IMR-90 (cell line): Measurements from ENCODE around the gene HYDIN. TPM values are rescaled to one million over a fixed set of nuclear protein-coding genes. Genes with fewer than 3 reads are reported as not detected.

Experiments
- ATAC-seq: fragments of 200-7000 bp; cut with Tn5 transposase; 2 replicates; pipeline ENCODE4 v1.9.1; 2020; ENCODE audit warnings: low read depth, mild to moderate bottlenecking, moderate library complexity
- BruUV-seq: library from RNA; stranded (reverse); fragments of 400-500 nt; replicated peaks from 2 replicates; lab custom pipeline; 2021; lab: Mats Ljungman, UMichigan
- CTCF ChIA-PET: fragments of 300-600 bp; formaldehyde crosslinking; extraction: SDS; loops from one replicate; lab custom pipeline; 2021; ENCODE audit warnings: antibody characterized with exemption; lab: Yijun Ruan, JAX
- POLR2A ChIA-PET: fragments of 300-600 bp; sonication (Branson Sonifier 250); formaldehyde crosslinking; loops from one replicate; lab custom pipeline; 2022; ENCODE audit warnings: antibody characterized with exemption; ENCODE audit not compliant: unreplicated experiment; lab: Charles Lee
- DNase-seq: peaks from one replicate; pipeline ENCODE4 v3.0.0; 2013
- H2AFZ ChIP-seq: replicated peaks from 2 replicates; pipeline ENCODE3; 2013; ENCODE audit warnings: low read length, mild to moderate bottlenecking; ENCODE audit not compliant: poor library complexity
- H2AK5ac ChIP-seq: 2 replicates; pipeline ENCODE4 v1.6.1; 2013; ENCODE audit warnings: low read depth, low read length, inconsistent platforms
- H2AK9ac ChIP-seq: replicated peaks from 2 replicates; pipeline ENCODE3; 2013; ENCODE audit warnings: mild to moderate bottlenecking, low read depth, low read length, moderate library complexity; ENCODE audit not compliant: poor library complexity
- H2BK120ac ChIP-seq: 2 replicates; pipeline ENCODE4 v1.6.1; 2013; ENCODE audit warnings: low read depth, low read length, inconsistent platforms
- H2BK15ac ChIP-seq: 3 replicates; pipeline ENCODE4 v1.6.1; 2013; ENCODE audit warnings: low read depth, low read length, inconsistent platforms
- H2BK20ac ChIP-seq: 2 replicates; pipeline ENCODE4 v1.6.1; 2013; ENCODE audit warnings: low read depth, mild to moderate bottlenecking, inconsistent platforms, low read length, moderate library complexity
- H2BK5ac ChIP-seq: 2 replicates; pipeline ENCODE4 v1.6.1; 2013; ENCODE audit warnings: mild to moderate bottlenecking, low read depth, low read length, inconsistent platforms; ENCODE audit not compliant: poor library complexity, severe bottlenecking
- H3K14ac ChIP-seq: replicated peaks from 2 replicates; pipeline ENCODE4 v1.6.1; 2013; ENCODE audit warnings: low read depth, low read length, inconsistent platforms
- H3K18ac ChIP-seq: 2 replicates; pipeline ENCODE4 v1.6.1; 2013; ENCODE audit warnings: low read depth, low read length, control low read depth
- H3K23ac ChIP-seq: 2 replicates; pipeline ENCODE4 v1.6.1; 2013; ENCODE audit warnings: low read depth, low read length, inconsistent platforms
- H3K27ac ChIP-seq: 2 replicates; pipeline ENCODE4 v1.5.1; 2013; ENCODE audit warnings: mild to moderate bottlenecking, control low read depth, low read length; ENCODE audit not compliant: insufficient read depth
- H3K27me3 ChIP-seq: 2 replicates; pipeline ENCODE4 v1.6.1; 2013; ENCODE audit warnings: low read length; ENCODE audit not compliant: control insufficient read depth, insufficient read depth
- H3K36me3 ChIP-seq: 2 replicates; pipeline ENCODE4 v1.6.1; 2013; ENCODE audit warnings: low read length, mixed read lengths; ENCODE audit not compliant: control insufficient read depth, insufficient read depth
- H3K4ac ChIP-seq: 2 replicates; pipeline ENCODE4 v1.6.1; 2013; ENCODE audit warnings: low read depth, low read length, inconsistent platforms
- H3K4me1 ChIP-seq: 2 replicates; pipeline ENCODE4 v1.6.1; 2013; ENCODE audit warnings: low read length, mixed read lengths; ENCODE audit not compliant: control insufficient read depth, insufficient read depth
- H3K4me2 ChIP-seq: 2 replicates; pipeline ENCODE4 v1.6.1; 2013; ENCODE audit warnings: low read depth, mild to moderate bottlenecking, control low read depth, low read length, moderate library complexity
- H3K4me3 ChIP-seq: 2 replicates; pipeline ENCODE4 v1.5.1; 2013; ENCODE audit warnings: low read depth, mild to moderate bottlenecking, control low read depth, low read length, moderate library complexity; ENCODE audit not compliant: insufficient read depth
- H3K56ac ChIP-seq: 2 replicates; pipeline ENCODE4 v1.6.1; 2013; ENCODE audit warnings: low read length, inconsistent platforms; ENCODE audit not compliant: insufficient read depth; ENCODE audit errors: extremely low read depth
- H3K79me1 ChIP-seq, 2 experiments: 2 replicates each; pipeline ENCODE4 v1.6.1; 2013; ENCODE audit warnings: low read length in 2 of 2, inconsistent platforms in 1 of 2, low read depth in 1 of 2
- H3K9ac ChIP-seq: 2 replicates; pipeline ENCODE4 v1.6.1; 2013; ENCODE audit warnings: low read depth, low read length, control low read depth
- H3K9me1 ChIP-seq: 2 replicates; pipeline ENCODE4 v1.6.1; 2013; ENCODE audit warnings: low read length, inconsistent platforms; ENCODE audit not compliant: insufficient read depth
- H3K9me3 ChIP-seq: 2 replicates; pipeline ENCODE4 v1.6.1; 2013; ENCODE audit warnings: low read length; ENCODE audit not compliant: control insufficient read depth, insufficient read depth
- H4K20me1 ChIP-seq: 2 replicates; pipeline ENCODE4 v1.6.1; 2013; ENCODE audit warnings: low read length, inconsistent platforms; ENCODE audit not compliant: insufficient read depth
- H4K5ac ChIP-seq: 2 replicates; pipeline ENCODE4 v1.6.1; 2013; ENCODE audit warnings: mild to moderate bottlenecking, low read depth, low read length, control low read depth
- H4K8ac ChIP-seq, 2 experiments: 2 replicates each; pipeline ENCODE4 v1.6.1; 2013; ENCODE audit warnings: low read depth in 2 of 2, low read length in 2 of 2, control low read depth in 1 of 2, inconsistent platforms in 1 of 2
- H4K91ac ChIP-seq: 2 replicates; pipeline ENCODE4 v1.6.1; 2013; ENCODE audit warnings: low read depth, low read length, inconsistent platforms; ENCODE audit not compliant: insufficient read depth
- CEBPB ChIP-seq: IDR thresholded peaks from 2 replicates; pipeline ENCODE4 v1.6.1; 2012; ENCODE audit warnings: low read depth, low read length, improper control_type of control experiment
- CTCF ChIP-seq: conservative IDR thresholded peaks from 2 replicates; pipeline ENCODE4 v1.5.1; 2012; ENCODE audit warnings: mild to moderate bottlenecking, low read depth, low read length, improper control_type of control experiment
- ELK1 ChIP-seq: fragments of 150-350 bp; IDR thresholded peaks from 2 replicates; pipeline ENCODE4 v1.6.1; 2016; ENCODE audit warnings: low read depth, mild to moderate bottlenecking, low read length, moderate library complexity, borderline replicate concordance
- FOS ChIP-seq: fragments of 150-350 bp; IDR thresholded peaks from 2 replicates; pipeline ENCODE4 v1.6.1; 2016; ENCODE audit warnings: low read depth, low read length
- MAFK ChIP-seq: IDR thresholded peaks from 2 replicates; pipeline ENCODE4 v1.6.1; 2012; ENCODE audit warnings: low read depth, low read length, improper control_type of control experiment
- MAZ ChIP-seq: IDR thresholded peaks from 2 replicates; pipeline ENCODE4 v1.6.1; 2012; ENCODE audit warnings: low read depth, mild to moderate bottlenecking, low read length, improper control_type of control experiment, moderate library complexity, borderline replicate concordance
- NFE2L2 ChIP-seq: fragments of 150-350 bp; IDR thresholded peaks from 2 replicates; pipeline ENCODE4 v1.6.1; 2016; ENCODE audit warnings: low read depth, mild to moderate bottlenecking, low read length
- POLR2A ChIP-seq: IDR thresholded peaks from 2 replicates; pipeline ENCODE4 v1.6.1; 2012; ENCODE audit warnings: mild to moderate bottlenecking, low read depth, low read length
- RCOR1 ChIP-seq: IDR thresholded peaks from 2 replicates; pipeline ENCODE4 v1.6.1; 2012; ENCODE audit warnings: mild to moderate bottlenecking, low read length, improper control_type of control experiment; ENCODE audit not compliant: insufficient replicate concordance
- RFX5 ChIP-seq: IDR thresholded peaks from 2 replicates; pipeline ENCODE4 v1.8.0; 2012; ENCODE audit warnings: low read depth, mild to moderate bottlenecking, low read length, moderate library complexity
- SMC3 ChIP-seq: fragments of 150-350 bp; IDR thresholded peaks from 2 replicates; pipeline ENCODE4 v1.6.1; 2016; ENCODE audit warnings: low read depth, mild to moderate bottlenecking, antibody characterized with exemption, low read length, moderate library complexity
- USF2 ChIP-seq: fragments of 150-350 bp; IDR thresholded peaks from 2 replicates; pipeline ENCODE4 v1.6.1; 2017; ENCODE audit warnings: mild to moderate bottlenecking, antibody characterized with exemption, low read length, low read depth
- WGBS, 2 experiments: methylation state at CpG; one replicate each; pipeline versions ENCODE4 v1.1.5 to v1.1.7; 2013; ENCODE audit warnings: missing lambda C conversion rate in 2 of 2; ENCODE audit not compliant: insufficient read length in 1 of 2; ENCODE audit errors: extremely low coverage in 2 of 2; 5-methylcytosine and 5-hydroxymethylcytosine counted together
- dilution Hi-C: fragments of 300-500 bp; cut with HindIII; formaldehyde crosslinking; loops from one replicate; pipeline ENCODE4 v1.14.3; 2018; ENCODE audit warnings: low sequenced_read_pairs; ENCODE audit not compliant: unreplicated experiment
- in situ Hi-C: fragments of 300-500 bp; cut with MboI; formaldehyde crosslinking; loops from 3 replicates; pipeline ENCODE4 v1.14.3; 2019; ENCODE audit warnings: low sequenced_read_pairs, inconsistent platforms, mixed read lengths
- intact Hi-C: fragments of 100-400 bp; cut with micrococcal nuclease; formaldehyde crosslinking; loops from 2 replicates; pipeline ENCODE4 v1.10.0; 2022
- polyA plus RNA-seq, 3 experiments: library from polyadenylated mRNA; depleted of rRNA; stranded (reverse); fragments of >200 nt; gene quantifications; 2 replicates each; pipeline ENCODE4 v1.2.3, GENCODE V29; 2012; ENCODE audit warnings: low replicate concordance in 1 of 3
- total RNA-seq: library from RNA; depleted of rRNA; stranded (reverse); fragments of >200 nt; gene quantifications from 2 replicates; pipeline ENCODE4 v1.2.3, GENCODE V29; 2012

HYDIN gene
- total and polyA plus RNA-seq, 2 of the 4 experiments (the other 2 are of a cell fraction), result 0.18 to 0.27 TPM

GRCh38 chr16:71255721-71256120 is 25.2 kb upstream of the HYDIN start:
- Histone ChIP-seq H3K27me3 (no peaks in the 10 kb centered on the region), H2AFZ (no peak overlapping the region), H3K18ac (no peak overlapping the region), H2BK20ac (no peak overlapping the region), H4K5ac (no peak overlapping the region), H3K4me2 (no peak overlapping the region), H3K56ac (no peak overlapping the region), H4K20me1 (no peaks in the 10 kb centered on the region), H3K36me3 (no peaks in the 10 kb centered on the region), H3K4me3 (no peak overlapping the region), H3K4ac (no peak overlapping the region), H3K23ac (no peak overlapping the region), H2BK15ac (no peak overlapping the region), H2BK5ac (no peak overlapping the region), H3K79me1 (no peaks in the 10 kb centered on the region), H4K8ac (no peak overlapping the region), H2AK5ac (no peak overlapping the region), H3K14ac (no peak overlapping the region), H3K9me3 (no peaks in the 10 kb centered on the region), H3K9me1 (no peaks in the 10 kb centered on the region), H3K4me1 (no peaks in the 10 kb centered on the region), H3K27ac (no peak overlapping the region), H4K91ac (no peak overlapping the region), H3K9ac (no peak overlapping the region), H2AK9ac (no peak overlapping the region), H2BK120ac (no peak overlapping the region)
- no TSS peak for BruUV-seq
- no CpG with 5 or more reads among the region's 6 CpGs for WGBS, 2 experiments
- ATAC-seq (no peak), DNase-seq (no peak)
- ChIA-PET CTCF (no interaction called here), POLR2A (no interaction called here)
- no peak for TF ChIP-seq RCOR1
- TF ChIP-seq SMC3, result no peak
- no peak for TF ChIP-seq MAZ
- no peak for TF ChIP-seq CTCF
- TF ChIP-seq NFE2L2, result no peak
- no peak for TF ChIP-seq FOS
- no peak for TF ChIP-seq CEBPB
- no peak for TF ChIP-seq MAFK
- no peak for TF ChIP-seq USF2
- TF ChIP-seq RFX5, result no peak
- TF ChIP-seq ELK1, result no peak
- TF ChIP-seq POLR2A, result no peak
- dilution Hi-C loops (no loop called here), intact Hi-C loops (no loop called here), in situ Hi-C loops (no loop called here)
